ENCODE results near the gene ZNF385D.
"Not testable (repeated sequence)": the region's sequence is repeated elsewhere in the genome, so short reads cannot be mapped to it uniquely, and the experiment has no call there.

ZNF385D gene

GRCh38 chr3:21435871-21436270 lies 315.1 kb downstream of the ZNF385D start:
- no peak for DNase-seq

- DNase-seq, result no peak
Observed at GRCh38 chr3:21434310-21434709, 316.7 kb downstream of the ZNF385D start.

GRCh38 chr3:21433751-21434150 lies 317.3 kb downstream of the ZNF385D start:
- no peak for DNase-seq

- no peak for DNase-seq
Observed at GRCh38 chr3:21426920-21427319, 324.1 kb downstream of the ZNF385D start.

- DNase-seq, result no peak
Observed at GRCh38 chr3:21425715-21426114, 325.3 kb downstream of the ZNF385D start.

GRCh38 chr3:21421096-21421495 lies 329.9 kb downstream of the ZNF385D start:
- no peak for DNase-seq

- no peak for DNase-seq
Observed at GRCh38 chr3:21417991-21418390, 333.0 kb downstream of the ZNF385D start.

- no peak for DNase-seq
Observed at GRCh38 chr3:21414506-21414905, 336.5 kb downstream of the ZNF385D start.

GRCh38 chr3:21411058-21411457 lies 340.0 kb downstream of the ZNF385D start:
- DNase-seq, result no peak

GRCh38 chr3:21409401-21409800 lies 341.6 kb downstream of the ZNF385D start:
- DNase-seq, result no peak

- no peak for DNase-seq
Observed at GRCh38 chr3:21407743-21408142, 343.3 kb downstream of the ZNF385D start.

- no peak for DNase-seq
Observed at GRCh38 chr3:21405671-21406667, 345.0 kb downstream of the ZNF385D start.

- DNase-seq, result no peak
Observed at GRCh38 chr3:21398461-21398860, 352.5 kb downstream of the ZNF385D start.

GRCh38 chr3:21393683-21394311 lies 357.2 kb downstream of the ZNF385D start:
- no peak for DNase-seq

GRCh38 chr3:21392526-21392925 lies 358.5 kb downstream of the ZNF385D start:
- DNase-seq, result no peak

- no peak for DNase-seq
Observed at GRCh38 chr3:21390856-21391255, 360.2 kb downstream of the ZNF385D start.

GRCh38 chr3:21390136-21390535 lies 360.9 kb downstream of the ZNF385D start:
- DNase-seq, result no peak

GRCh38 chr3:21387142-21387826 lies 363.7 kb downstream of the ZNF385D start:
- DNase-seq, result not testable (repeated sequence)

- DNase-seq, result not testable (repeated sequence)
Observed at GRCh38 chr3:21378036-21378435, 373.0 kb downstream of the ZNF385D start.

- no peak for DNase-seq
Observed at GRCh38 chr3:21377071-21377769, 373.8 kb downstream of the ZNF385D start.

GRCh38 chr3:21372316-21372715 lies 378.7 kb downstream of the ZNF385D start:
- DNase-seq, result no peak

Data from suppressor macrophage treated with lipopolysaccharide for 1 hour (primary cell).